ENCODE data around the gene CGREF1.
"Not testable (repeated sequence)": the region's sequence is repeated elsewhere in the genome, so short reads cannot be mapped to it uniquely, and the experiment has no call there.

The CGREF1 gene

DNA sequence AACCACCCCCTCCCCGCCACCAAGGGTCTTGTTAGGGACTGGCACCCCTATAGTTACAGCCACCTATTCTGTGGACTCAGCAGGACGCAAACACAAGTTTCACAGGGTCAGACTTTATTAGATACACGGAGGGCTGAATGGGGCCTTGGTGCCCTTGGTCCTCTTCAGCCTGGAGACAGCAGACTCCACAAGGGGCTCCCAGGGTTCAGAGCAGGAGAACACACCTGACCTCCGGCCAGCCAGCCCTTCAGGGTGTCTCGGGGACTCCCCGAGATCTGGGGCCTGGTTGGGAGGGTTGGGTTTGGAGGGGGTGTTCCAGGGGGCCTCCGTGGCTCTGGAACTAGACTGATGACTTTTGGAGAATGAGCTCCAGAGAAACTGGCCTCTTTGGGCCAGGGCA is 17.8 kb upstream of the CGREF1 start:
- DNase-seq = no peak

- DNase-seq = no peak
Observed at GRCh38 chr2:27135478-27135955, 16.6 kb upstream of the CGREF1 start.

DNA sequence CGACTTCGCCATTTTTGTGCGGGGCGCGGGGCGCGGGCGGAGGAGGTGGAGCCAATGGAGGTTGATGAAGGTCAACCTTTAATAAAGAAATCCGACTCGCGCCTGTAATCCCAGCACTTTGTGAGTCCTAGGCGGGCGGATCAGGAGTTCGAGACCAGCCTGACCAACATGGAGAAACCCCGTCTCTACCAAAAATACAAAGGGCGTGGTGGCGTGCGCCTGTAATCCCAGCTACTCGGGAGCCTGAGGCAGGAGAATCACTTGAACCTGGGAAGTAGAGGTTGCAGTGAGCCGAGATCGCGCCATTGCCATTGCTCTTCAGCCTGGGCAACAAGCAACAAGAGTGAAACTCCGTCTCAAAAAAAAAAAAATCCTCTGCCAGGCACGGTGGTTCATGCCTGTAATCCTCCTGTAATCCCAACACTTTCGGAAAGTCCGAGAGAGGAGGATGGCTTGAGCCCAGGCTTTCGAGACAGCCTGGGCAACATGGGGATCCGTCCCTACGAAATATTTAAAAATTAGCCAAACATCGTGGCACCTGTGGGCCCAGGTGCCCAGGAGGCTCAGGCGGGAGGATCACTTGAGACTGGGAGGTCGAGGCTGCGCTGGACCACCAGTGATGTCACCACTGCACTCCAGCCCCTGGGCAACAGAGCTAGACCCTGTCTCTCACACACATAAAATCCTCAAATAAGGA is 16.0 kb upstream of the CGREF1 start:
- no peak for DNase-seq

DNA sequence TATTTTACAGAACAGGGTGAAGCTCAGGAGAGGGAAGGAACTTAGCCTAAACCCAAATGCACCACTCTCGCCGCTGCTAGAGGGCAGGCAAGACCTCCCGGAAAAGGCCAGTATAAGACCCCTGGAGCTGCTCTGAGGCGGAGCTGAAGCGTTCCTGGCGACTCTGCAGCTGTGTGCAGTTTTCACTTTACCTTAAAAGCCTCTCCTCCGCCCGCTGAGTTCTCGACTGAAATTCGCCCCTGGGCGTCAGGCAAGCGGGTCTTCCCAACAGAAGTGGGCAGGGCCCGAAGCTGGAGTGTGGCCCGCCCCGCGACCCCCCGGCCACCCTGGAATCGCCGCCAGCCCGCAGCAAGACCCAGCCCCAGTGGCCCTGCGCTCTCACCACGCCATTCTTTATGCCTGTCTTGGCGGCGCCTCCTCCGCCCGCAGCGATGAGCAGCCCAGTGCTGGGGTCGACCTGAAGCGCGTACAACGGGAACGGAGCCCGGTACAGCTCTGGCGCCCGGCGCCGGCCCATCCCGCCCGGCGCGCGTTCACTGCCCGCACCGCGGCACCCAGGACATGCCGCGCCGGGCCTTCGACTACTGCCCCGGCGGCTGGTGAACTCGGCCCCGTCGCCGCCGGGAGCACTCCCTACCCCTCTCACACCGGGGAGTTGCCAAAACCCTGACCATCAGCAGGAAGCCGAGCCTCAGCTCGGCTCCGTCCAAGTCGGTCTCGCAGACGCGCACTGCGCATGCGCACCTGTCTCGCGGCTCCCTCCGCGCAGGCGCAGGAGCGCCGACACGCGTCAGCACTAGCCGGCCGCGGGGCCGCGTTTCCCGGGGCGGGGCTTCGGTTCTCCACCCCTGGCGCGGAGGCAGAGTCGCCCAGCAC is 15.2 kb upstream of the CGREF1 start, which contains the start of gene PREB:
Gene PREB, minus strand, starts transcription at position 732 of the 876 bp plus-strand sequence. Its CDS starts 215 bp downstream, at position 517.
- peak; percentile 100 for DNase-seq

DNA sequence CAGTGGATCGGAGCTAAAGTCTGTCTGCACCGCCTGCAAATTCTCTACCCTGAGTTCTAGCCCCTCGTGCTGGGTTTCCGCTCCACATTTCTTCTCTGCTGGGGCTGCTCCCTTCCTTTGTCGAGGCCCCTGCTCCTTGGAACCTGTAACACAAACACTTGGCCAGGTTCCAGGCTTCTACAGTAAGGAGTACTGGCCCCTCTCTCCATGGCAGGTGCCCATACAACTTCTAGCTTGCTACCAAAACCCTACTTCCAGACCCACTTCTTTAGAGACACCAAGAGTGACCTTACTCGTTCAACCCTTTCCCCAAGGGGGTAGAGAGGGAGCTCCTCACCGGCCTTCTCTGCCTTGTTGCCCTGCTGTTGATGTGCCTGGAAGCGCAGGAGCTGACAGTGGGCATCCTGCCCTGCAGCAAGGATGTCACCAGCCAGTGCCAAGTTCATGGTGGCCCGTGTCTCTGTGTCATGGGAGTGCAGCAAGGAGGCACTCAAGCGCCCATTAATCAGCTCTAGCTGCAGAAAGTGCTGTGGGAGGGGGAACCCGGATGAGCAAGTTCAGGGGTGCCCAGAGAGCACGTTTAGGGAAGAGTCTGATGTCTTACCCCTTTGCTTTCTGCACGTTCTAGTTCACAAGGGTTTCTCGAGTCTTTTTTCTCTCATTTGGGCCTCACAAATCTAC is 14.4 kb upstream of the CGREF1 start:
- DNase-seq = peak; percentile 30

GRCh38 chr2:27131429-27131828 is 12.5 kb upstream of the CGREF1 start:
- no peak for DNase-seq

DNA sequence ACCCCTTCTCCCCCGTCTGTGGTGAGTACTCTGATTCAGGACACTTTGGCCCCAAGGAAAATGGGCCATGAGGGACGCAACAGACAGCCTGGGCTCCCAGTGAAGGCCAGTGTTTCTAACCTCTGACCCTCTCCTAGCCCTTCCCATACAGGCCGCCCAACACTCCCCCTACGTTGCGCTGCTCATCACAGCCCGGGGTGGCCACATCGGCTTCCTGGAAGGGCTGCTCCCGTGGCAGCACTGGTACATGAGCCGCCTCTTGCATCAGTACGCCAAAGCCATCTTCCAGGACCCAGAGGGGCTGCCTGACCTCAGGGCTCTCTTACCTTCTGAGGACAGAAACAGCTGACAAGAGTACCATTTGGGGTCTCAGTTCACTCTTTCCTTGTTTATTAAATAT is 11.5 kb upstream of the CGREF1 start:
- DNase-seq = no peak

- no peak for DNase-seq
Observed at GRCh38 chr2:27128668-27129571, 10.0 kb upstream of the CGREF1 start.

DNA sequence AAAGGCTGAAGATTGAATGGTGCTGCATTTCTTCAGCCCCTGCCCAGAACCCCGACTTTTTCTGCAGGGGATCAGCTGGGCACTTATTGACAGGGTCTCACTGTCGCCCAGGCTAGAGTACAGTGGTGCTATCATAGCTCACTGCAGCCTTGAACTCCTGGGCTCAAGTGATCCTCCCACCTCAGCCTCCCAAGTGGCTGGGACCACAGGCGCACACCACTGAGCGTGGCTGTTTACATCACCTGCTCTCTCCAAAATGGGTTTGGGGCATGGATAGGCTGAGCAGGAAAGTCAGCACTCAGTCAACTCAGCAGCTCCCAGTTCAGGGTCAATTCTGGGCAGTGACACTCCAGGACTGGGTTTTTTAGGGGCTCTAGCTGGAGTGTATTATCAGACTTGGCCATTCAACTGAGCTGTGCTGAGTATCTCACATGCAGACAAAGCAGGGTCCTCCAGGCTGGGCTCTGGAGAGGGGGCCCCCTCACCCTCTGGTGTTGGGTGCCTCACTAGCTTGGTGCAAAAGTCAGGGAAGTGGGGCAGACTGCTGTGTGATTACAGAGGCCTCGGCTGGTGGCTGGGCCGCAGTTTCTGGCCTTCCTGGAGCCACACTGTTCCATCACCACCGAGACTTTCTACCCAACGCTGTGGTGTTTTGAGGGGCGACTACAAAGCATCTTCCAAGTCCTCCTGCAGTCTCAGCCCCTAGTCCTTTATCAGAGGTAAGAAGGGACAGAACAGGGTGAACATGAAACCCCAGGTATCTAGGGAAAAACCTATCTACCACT is 9.1 kb upstream of the CGREF1 start:
- no peak for DNase-seq

- DNase-seq = no peak
Observed at GRCh38 chr2:27126252-27126710, 7.4 kb upstream of the CGREF1 start.

GRCh38 chr2:27125104-27125503 is 6.2 kb upstream of the CGREF1 start:
- DNase-seq = no peak

GRCh38 chr2:27123302-27124150 is 4.6 kb upstream of the CGREF1 start, which contains the start of gene ABHD1:
ABHD1 (plus strand) TSS chr2:27123815; CDS start chr2:27123949, 134 bp downstream.
- peak; percentile 43 for DNase-seq

- no peak for DNase-seq
Observed at GRCh38 chr2:27122791-27123190, 3.9 kb upstream of the CGREF1 start.

GRCh38 chr2:27121906-27122305 is 3.0 kb upstream of the CGREF1 start:
- DNase-seq = no peak

- DNase-seq = not testable (repeated sequence)
Observed at GRCh38 chr2:27119330-27119670, 372 bp upstream of the CGREF1 start.

DNA sequence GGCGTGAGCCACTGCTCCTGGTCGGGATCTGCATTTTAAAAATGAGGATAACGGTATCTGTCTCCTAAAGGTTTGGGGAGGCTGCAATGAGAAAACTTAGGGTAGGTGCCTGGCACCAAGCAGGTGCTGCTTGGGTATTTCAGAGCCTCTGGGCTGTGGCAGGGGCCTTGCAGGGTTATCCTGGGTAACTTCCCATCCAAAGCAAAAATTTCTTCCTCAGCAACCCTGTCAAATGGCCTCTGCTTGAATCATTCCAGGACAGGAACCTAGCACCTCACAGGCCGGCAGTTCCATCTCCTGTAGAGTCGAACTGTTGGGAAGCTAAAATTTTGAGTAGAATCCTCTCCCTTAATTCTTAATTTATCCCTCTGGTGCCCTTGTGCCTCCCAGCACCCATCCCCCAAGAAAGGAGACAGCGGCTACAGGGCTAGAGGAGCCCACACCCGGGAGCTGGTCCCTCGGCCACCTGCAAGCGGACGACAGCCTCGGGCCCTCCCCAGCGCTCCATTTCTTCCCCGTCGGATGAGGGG is 868 bp downstream of the CGREF1 start:
- DNase-seq = no peak

DNA sequence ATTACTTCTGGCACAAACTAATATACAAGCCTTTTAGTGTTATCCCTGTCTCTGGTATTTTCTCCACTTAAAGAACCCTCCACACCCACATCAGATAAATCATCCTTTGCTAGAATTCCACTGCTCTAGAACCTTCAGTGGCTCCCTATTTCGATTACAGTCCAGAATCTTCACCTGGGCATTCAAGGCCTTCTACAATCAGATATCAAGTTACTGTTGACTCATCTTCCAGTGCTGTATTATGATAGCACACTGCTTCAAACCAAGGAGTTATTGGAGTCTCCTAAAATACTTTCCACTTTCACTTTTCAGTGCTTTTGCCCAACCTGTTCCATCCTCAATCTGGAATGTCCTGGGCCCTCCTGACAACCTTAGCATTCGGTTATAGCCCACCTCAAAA is 3.4 kb downstream of the CGREF1 start:
- DNase-seq = no peak

- not testable (repeated sequence) for DNase-seq
Observed at GRCh38 chr2:27111392-27112078, 7.4 kb downstream of the CGREF1 start.

- DNase-seq = not testable (repeated sequence)
Observed at GRCh38 chr2:27110603-27111352, 8.2 kb downstream of the CGREF1 start.
